ENCODE data around the gene ZSWIM5.
"Not testable (repeated sequence)": the region's sequence is repeated elsewhere in the genome, so short reads cannot be mapped to it uniquely, and the experiment has no call there.

The ZSWIM5 gene

GRCh38 chr1:45225598-45225997 is 19.2 kb upstream of the ZSWIM5 start:
- H3K27me3 ChIP-seq, result peaks cover 14% of the 10 kb centered on the region
- no peak for TF ChIP-seq CTCF (IDR thresholded peaks at IDR 0.05)
- H3K36me3 ChIP-seq, result no peaks in the 10 kb centered on the region

GRCh38 chr1:45223710-45224109 is 17.3 kb upstream of the ZSWIM5 start:
- H3K4me1 ChIP-seq (ENCODE audit: control insufficient read depth in 1 of 2, insufficient read depth in 1 of 2, low read depth in 1 of 2, low read length in 1 of 2); H3K9me3 ChIP-seq; H3K36me3 ChIP-seq; H3K4me3 ChIP-seq (ENCODE audit: low read depth in 1 of 2, low read length in 1 of 2); H3K27ac ChIP-seq: not testable (repeated sequence)
- peaks cover 26% of the 10 kb centered on the region for H3K27me3 ChIP-seq

More at GRCh38 chr1:45225598-45225997, 19.2 kb upstream of the ZSWIM5 start:
- Histone ChIP-seq H3K4me3 (ENCODE audit: low read depth in 1 of 2, low read length in 1 of 2) (no peak overlapping the region), H3K27ac (no peak overlapping the region), H3K9me3 (no peaks in the 10 kb centered on the region), H3K4me1 (ENCODE audit: control insufficient read depth in 1 of 2, insufficient read depth in 1 of 2, low read depth in 1 of 2, low read length in 1 of 2) (no peaks in the 10 kb centered on the region)

DNA sequence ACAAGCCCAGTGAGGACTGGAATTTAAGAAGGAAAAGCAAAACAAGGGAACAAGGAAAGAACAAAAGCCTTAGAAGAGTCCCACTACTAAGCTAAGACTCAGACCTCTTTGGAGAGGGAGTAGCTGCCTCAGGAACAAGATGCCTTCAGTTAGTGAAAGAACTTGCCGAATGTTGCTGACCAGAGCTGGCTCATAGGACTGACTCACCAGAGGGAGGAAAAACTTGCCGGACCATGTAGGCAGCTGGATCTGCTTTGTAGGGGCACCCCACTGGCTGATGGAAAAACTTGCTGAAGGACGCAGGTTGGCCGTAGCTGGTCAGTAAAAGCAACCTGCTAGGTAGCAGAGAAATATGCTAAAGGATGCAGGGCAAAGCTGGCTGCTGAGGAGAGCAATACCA is 15.3 kb upstream of the ZSWIM5 start:
- no peak overlapping the region for H3K4me3 ChIP-seq (ENCODE audit: low read depth in 1 of 2, low read length in 1 of 2)
- no peaks in the 10 kb centered on the region for H3K4me1 ChIP-seq (ENCODE audit: control insufficient read depth in 1 of 2, insufficient read depth in 1 of 2, low read depth in 1 of 2, low read length in 1 of 2)
- peaks cover 26% of the 10 kb centered on the region for H3K27me3 ChIP-seq
- no peaks in the 10 kb centered on the region for H3K36me3 ChIP-seq
- no peaks in the 10 kb centered on the region for H3K9me3 ChIP-seq
- no peak overlapping the region for H3K27ac ChIP-seq
- no peak for TF ChIP-seq CTCF (IDR thresholded peaks at IDR 0.05)

- H3K27ac ChIP-seq, result no peak overlapping the region
- no peaks in the 10 kb centered on the region for H3K4me1 ChIP-seq (ENCODE audit: control insufficient read depth in 1 of 2, insufficient read depth in 1 of 2, low read depth in 1 of 2, low read length in 1 of 2)
- H3K27me3 ChIP-seq, result peaks cover 28% of the 10 kb centered on the region
- no peak overlapping the region for H3K4me3 ChIP-seq (ENCODE audit: low read depth in 1 of 2, low read length in 1 of 2)
- no peaks in the 10 kb centered on the region for H3K9me3 ChIP-seq
- TF ChIP-seq CTCF (IDR thresholded peaks at IDR 0.05), result no peak
- no peaks in the 10 kb centered on the region for H3K36me3 ChIP-seq
These were observed 10.5 kb upstream of the ZSWIM5 start for GRCh38 chr1:45216861-45217260.

DNA sequence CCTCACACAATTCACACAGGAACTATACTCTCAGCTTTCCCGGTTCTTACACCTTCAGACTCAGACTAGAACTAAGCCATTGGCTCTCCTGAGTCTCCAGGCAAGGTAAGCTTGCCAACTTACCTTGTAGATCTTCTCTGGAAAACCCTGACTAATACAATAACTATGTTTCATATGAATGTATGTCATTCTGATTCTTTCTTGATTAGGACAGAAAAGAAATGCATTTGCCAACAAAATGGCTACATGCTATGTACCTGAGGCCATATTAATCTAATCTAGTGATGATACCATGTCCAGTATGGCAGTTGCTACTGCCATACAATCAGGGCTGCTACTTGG is 9.8 kb upstream of the ZSWIM5 start:
- Histone ChIP-seq H3K27ac (no peak overlapping the region), H3K4me3 (ENCODE audit: low read depth in 1 of 2, low read length in 1 of 2) (no peak overlapping the region), H3K9me3 (no peaks in the 10 kb centered on the region), H3K36me3 (no peaks in the 10 kb centered on the region), H3K27me3 (peaks cover 28% of the 10 kb centered on the region), H3K4me1 (ENCODE audit: control insufficient read depth in 1 of 2, insufficient read depth in 1 of 2, low read depth in 1 of 2, low read length in 1 of 2) (no peaks in the 10 kb centered on the region)
- no peak for TF ChIP-seq CTCF (IDR thresholded peaks at IDR 0.05)

DNA sequence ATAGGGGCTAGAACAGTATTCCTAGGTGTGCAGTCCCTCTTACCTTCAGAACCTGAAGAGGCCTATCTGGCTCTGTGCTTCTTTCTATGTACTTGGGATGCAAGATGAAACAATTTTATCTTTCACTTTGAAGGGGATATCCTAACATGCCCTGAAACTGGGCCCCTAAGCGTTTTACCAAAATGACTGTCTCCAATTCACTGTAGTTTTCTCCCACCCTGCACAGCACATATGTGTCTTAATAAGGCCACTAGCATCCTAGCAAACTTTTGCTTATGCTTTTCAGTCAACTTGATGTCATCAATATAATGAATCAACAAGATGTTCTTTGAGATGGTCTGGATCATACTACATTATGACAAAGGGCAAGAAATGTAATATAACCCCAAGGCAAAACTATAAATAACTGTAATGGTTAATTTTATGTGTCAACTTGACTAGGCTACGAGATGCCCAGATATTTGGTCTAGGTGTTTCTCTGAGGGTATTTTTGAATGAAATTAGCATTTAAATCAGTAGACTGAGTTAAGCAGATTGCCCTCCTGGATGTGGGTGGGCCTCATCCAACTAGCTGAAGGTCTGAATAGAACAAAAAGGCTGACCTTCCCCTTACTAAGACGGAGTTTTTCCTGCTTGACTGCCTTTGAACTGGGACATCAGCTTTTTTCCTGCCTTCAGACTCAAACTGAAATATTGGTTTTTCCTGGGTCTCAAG is 9.2 kb upstream of the ZSWIM5 start:
- TF ChIP-seq CTCF (IDR thresholded peaks at IDR 0.05), result no peak

More for the DNA sequence above, 9.2 kb upstream of the ZSWIM5 start:
- H3K27ac ChIP-seq, result no peak overlapping the region
- H3K4me1 ChIP-seq (ENCODE audit: control insufficient read depth in 1 of 2, insufficient read depth in 1 of 2, low read depth in 1 of 2, low read length in 1 of 2), result no peaks in the 10 kb centered on the region
- H3K36me3 ChIP-seq, result no peaks in the 10 kb centered on the region
- no peak overlapping the region for H3K4me3 ChIP-seq (ENCODE audit: low read depth in 1 of 2, low read length in 1 of 2)
- no peaks in the 10 kb centered on the region for H3K9me3 ChIP-seq
- H3K27me3 ChIP-seq, result peaks cover 29% of the 10 kb centered on the region

All from neutrophil (primary cell).